DOHH2 (cell line): ENCODE data around the gene C1orf50.

Source experiments
- CTCF ChIP-seq: fragments of 200-600 bp; sonication (generic); IDR thresholded peaks from one replicate; pipeline ENCODE4 v1.5.1; 2014; ENCODE audit warnings: antibody characterized with exemption, mild to moderate bottlenecking, low read depth, low read length; ENCODE audit not compliant: poor library complexity, severe bottlenecking
- EZH2phosphoT487 ChIP-seq: fragments of 200-600 bp; sonication (generic); IDR thresholded peaks from 2 replicates; pipeline ENCODE4 v1.6.1; 2017; ENCODE audit warnings: borderline replicate concordance, mild to moderate bottlenecking, antibody characterized with exemption, low read length, moderate library complexity, mixed read lengths

- TF ChIP-seq CTCF (no peak), EZH2phosphoT487 (no peak)
Observed at GRCh38 chr1:42721926-42722325, 45.1 kb upstream of the C1orf50 start.
